Upper lobe of left lung (tissue), 6 donors: ENCODE data around the gene GABRE. TPM values are rescaled to one million over a fixed set of nuclear protein-coding genes. Genes with fewer than 3 reads are reported as not detected.

ENCODE experiments used
- ATAC-seq, 2 donors: fragments of 200-7000 bp; cut with Tn5 transposase; one replicate each; pipeline ENCODE4 v1.9.1; 2022; ENCODE audit warnings: mild to moderate bottlenecking in 2 of 2, moderate library complexity in 2 of 2; ENCODE audit not compliant: low FRiP score in 2 of 2
- DNase-seq, 2 donors: peaks; one replicate each; pipeline ENCODE4 v3.0.0-alpha.2; 2019 to 2020
- H3K27ac ChIP-seq, 4 donors: fragments of 200-600 bp; sonication (generic); one replicate each; pipeline ENCODE4 v1.5.1; 2016 to 2019
- H3K27me3 ChIP-seq, 4 donors: fragments of 200-600 bp; sonication (generic); one replicate each; pipeline ENCODE4 v1.5.1; 2017 to 2019
- H3K36me3 ChIP-seq, 4 donors: fragments of 200-600 bp; sonication (generic); one replicate each; pipeline ENCODE4 v1.5.1; 2016 to 2019
- H3K4me1 ChIP-seq, 4 donors: fragments of 200-600 bp; sonication (generic); one replicate each; pipeline ENCODE4 v1.5.1; 2018 to 2019
- H3K4me3 ChIP-seq, 4 donors: fragments of 200-600 bp; sonication (generic); one replicate each; pipeline ENCODE4 v1.5.1; 2017 to 2019; ENCODE audit warnings: mild to moderate bottlenecking in 2 of 4, moderate library complexity in 1 of 4
- H3K9me3 ChIP-seq, 4 donors: fragments of 200-600 bp; sonication (generic); one replicate each; pipeline ENCODE4 v1.5.1; 2018 to 2019
- EP300 ChIP-seq, 4 donors: sonication (generic); formaldehyde crosslinking; IDR thresholded peaks; one replicate each; pipeline ENCODE4 v1.5.1; 2017; ENCODE audit warnings: antibody characterized with exemption in 4 of 4, control low read depth in 2 of 4
- POLR2A ChIP-seq, 4 donors: fragments of 450-650 bp; IDR thresholded peaks; one replicate each; pipeline ENCODE4 v1.5.1; 2016 to 2017; ENCODE audit warnings: antibody characterized with exemption in 4 of 4, mild to moderate bottlenecking in 2 of 4
- POLR2AphosphoS5 ChIP-seq, 2 donors: sonication (generic); formaldehyde crosslinking; IDR thresholded peaks; one replicate each; pipeline ENCODE4 v1.5.1; 2017; ENCODE audit warnings: antibody characterized with exemption in 2 of 2
- WGBS, 2 donors: methylation state at CpG; one replicate each; pipeline ENCODE4 v1.1.5; 2017 to 2018; 5-methylcytosine and 5-hydroxymethylcytosine counted together
- total RNA-seq, 6 donors: library from RNA; depleted of rRNA in 4 of 6; stranded (reverse); fragments of >200 nt in 4 of 6; gene quantifications; one replicate each; pipeline versions ENCODE4 v1.1.0 to v1.2.1, GENCODE V29; 2016 to 2021
- TF ChIP-seq, protein P1 (sequence below), 6 experiments: fragments of 450-650 bp in 4 of 6; fragments of 200-600 bp in 2 of 6; sonication (generic) in 2 of 6; IDR thresholded peaks; one replicate each; pipeline ENCODE4 v1.5.1; 2016 to 2019; ENCODE audit warnings: antibody characterized with exemption in 6 of 6
- donor health status: DM: no; HTN: no; CAD: no; lungs with moderate emphysema.
- donor health status: DM: no; HTN: yes; CAD: no; lungs with severe emphysema.

Gene GABRE
- total RNA-seq, 6 donors from 2014 or later = 21.7 to 139 (median 41.8) TPM

DNA sequence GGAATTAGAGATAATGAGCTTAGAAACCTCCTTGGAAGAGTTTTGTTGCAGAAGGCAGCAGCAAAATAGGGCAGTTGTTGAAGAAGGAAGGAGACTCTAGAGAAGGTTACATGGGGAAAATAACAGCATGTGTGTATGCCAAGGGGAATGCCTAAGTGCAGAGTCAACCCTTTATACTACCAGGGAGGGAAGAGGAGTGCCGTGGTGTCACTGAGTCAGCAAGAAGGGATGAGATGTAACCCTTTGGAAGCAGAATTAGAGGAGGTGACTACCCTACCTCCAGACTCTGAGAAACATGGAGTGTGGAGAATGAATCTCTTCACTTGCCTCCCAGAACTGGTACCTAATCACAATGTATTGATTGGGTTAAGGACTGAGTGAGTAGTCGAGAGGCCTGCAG lies 6.7 kb upstream of the GABRE start:
- TF ChIP-seq EP300 (IDR thresholded peaks at IDR 0.05) (no peak), POLR2A (IDR thresholded peaks at IDR 0.05) (no peak)
- TF ChIP-seq, protein P1, sequence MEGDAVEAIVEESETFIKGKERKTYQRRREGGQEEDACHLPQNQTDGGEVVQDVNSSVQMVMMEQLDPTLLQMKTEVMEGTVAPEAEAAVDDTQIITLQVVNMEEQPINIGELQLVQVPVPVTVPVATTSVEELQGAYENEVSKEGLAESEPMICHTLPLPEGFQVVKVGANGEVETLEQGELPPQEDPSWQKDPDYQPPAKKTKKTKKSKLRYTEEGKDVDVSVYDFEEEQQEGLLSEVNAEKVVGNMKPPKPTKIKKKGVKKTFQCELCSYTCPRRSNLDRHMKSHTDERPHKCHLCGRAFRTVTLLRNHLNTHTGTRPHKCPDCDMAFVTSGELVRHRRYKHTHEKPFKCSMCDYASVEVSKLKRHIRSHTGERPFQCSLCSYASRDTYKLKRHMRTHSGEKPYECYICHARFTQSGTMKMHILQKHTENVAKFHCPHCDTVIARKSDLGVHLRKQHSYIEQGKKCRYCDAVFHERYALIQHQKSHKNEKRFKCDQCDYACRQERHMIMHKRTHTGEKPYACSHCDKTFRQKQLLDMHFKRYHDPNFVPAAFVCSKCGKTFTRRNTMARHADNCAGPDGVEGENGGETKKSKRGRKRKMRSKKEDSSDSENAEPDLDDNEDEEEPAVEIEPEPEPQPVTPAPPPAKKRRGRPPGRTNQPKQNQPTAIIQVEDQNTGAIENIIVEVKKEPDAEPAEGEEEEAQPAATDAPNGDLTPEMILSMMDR (IDR thresholded peaks at IDR 0.05) = no peak
- no peaks in the 10 kb centered on the region for H3K36me3 ChIP-seq
- H3K4me1 ChIP-seq = no peaks in the 10 kb centered on the region
- H3K27ac ChIP-seq = no peak overlapping the region
- ATAC-seq = peak in 1 of 2 donors; percentile 44
- WGBS, 2 donors = 56 to 67% methylated on average over 2 of the region's 2 CpGs
- DNase-seq = no peak
- H3K9me3 ChIP-seq = no peaks in the 10 kb centered on the region
- H3K4me3 ChIP-seq = no peak overlapping the region
- H3K27me3 ChIP-seq = no peaks in the 10 kb centered on the region

DNA sequence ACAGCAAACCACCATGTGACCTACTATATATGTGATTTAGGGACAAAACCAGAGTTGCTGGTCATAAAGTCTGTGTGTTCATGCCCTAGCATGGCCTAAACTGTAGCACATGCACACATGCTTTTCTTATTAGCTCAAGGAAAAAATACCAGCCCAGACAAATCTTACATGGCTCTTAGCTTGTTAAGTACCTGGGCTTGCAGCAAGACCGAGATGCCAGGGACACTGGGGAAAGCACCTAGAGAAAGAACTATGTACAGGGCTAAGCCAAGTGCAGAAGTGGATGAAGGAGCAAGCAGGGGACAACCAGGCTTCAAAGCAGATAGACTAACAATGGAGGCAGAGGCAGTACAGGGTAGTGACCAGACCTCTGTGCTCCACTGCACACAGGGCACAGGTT lies 3.4 kb upstream of the GABRE start:
- no peaks in the 10 kb centered on the region for H3K9me3 ChIP-seq
- H3K4me3 ChIP-seq = no peak overlapping the region
- no peaks in the 10 kb centered on the region for H3K4me1 ChIP-seq
- WGBS, 2 donors = 54 to 71% methylated on average over 1 of the region's 1 CpG
- peak in 1 of 2 donors; percentile 64 for DNase-seq
- H3K27me3 ChIP-seq = peaks cover 0 to 6% (median 0%) of the 10 kb centered on the region in 4 donors
- peak in 1 of 2 donors; percentile 9 for ATAC-seq
- TF ChIP-seq, protein P1 (IDR thresholded peaks at IDR 0.05) = no peak
- no peaks in the 10 kb centered on the region for H3K36me3 ChIP-seq
- H3K27ac ChIP-seq = no peak overlapping the region

DNA sequence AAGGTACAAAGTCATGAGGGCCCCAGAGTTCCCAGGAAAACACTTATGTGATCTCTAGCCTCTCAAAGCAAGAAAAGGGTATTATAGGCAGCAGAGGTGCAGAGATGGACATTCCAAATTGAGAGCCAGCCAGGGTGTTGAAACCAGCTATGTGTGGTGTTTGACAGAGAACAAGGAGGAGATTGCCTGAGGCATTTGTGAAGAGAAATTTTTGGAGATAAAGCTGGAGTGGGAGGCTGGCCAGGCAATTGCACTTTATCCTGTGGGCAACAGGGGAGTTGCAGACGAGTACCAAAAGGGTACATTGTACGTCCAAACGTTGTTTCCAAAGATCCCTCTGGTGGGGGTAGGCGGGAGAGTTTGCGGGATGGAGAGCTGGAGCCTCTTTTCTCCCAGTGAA lies 2.5 kb upstream of the GABRE start:
- Histone ChIP-seq H3K4me3 (no peak overlapping the region), H3K36me3 (no peaks in the 10 kb centered on the region), H3K27ac (no peak overlapping the region), H3K27me3 (peaks cover 0 to 6% (median 0%) of the 10 kb centered on the region in 4 donors), H3K4me1 (no peaks in the 10 kb centered on the region), H3K9me3 (no peaks in the 10 kb centered on the region)
- no peak for ATAC-seq
- 65 to 70% methylated on average over 4 to 5 of the region's 5 CpGs for WGBS, 2 donors
- TF ChIP-seq POLR2A (IDR thresholded peaks at IDR 0.05) (no peak), EP300 (IDR thresholded peaks at IDR 0.05) (no peak), POLR2AphosphoS5 (IDR thresholded peaks at IDR 0.05) (no peak)
- TF ChIP-seq, protein P1 (IDR thresholded peaks at IDR 0.05) = no peak
- no peak for DNase-seq

DNA sequence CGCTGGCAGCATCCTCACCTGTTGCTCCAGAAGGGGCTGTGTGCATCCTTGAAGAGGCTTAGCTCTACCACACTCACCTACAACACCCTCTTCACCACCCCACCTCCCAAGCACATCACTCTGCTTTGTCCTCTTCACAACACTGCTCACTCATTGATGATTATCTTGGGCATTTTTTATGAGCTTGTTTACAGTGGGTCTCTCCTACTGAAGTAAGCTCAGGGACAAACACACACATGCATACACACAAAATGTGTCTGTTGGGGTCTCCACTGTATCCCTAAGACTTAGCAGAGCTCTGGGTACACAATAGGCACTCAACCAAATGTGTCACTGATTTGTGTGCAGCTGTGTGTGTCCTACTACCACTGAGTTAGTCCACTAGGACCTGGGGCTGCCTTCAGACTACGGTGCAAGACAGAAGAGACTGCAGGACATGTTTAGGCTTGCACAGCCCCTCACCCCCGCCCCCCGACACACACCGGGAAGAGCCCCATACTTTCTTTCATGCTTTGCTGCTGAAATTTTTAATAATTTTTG lies 1.3 kb upstream of the GABRE start:
- H3K27ac ChIP-seq = no peak overlapping the region
- WGBS, 2 donors = 87 to 93% methylated on average over 3 to 5 of the region's 5 CpGs
- peaks cover 0 to 3% (median 0%) of the 10 kb centered on the region in 4 donors for H3K4me1 ChIP-seq
- no peak overlapping the region for H3K4me3 ChIP-seq
- no peaks in the 10 kb centered on the region for H3K36me3 ChIP-seq
- H3K9me3 ChIP-seq = no peaks in the 10 kb centered on the region
- peaks cover 0 to 6% (median 0%) of the 10 kb centered on the region in 4 donors for H3K27me3 ChIP-seq
- ATAC-seq (no peak), DNase-seq (no peak)
- TF ChIP-seq POLR2A (IDR thresholded peaks at IDR 0.05) (no peak), EP300 (IDR thresholded peaks at IDR 0.05) (no peak), POLR2AphosphoS5 (IDR thresholded peaks at IDR 0.05) (no peak)
- TF ChIP-seq, protein P1 (IDR thresholded peaks at IDR 0.05) = no peak

DNA sequence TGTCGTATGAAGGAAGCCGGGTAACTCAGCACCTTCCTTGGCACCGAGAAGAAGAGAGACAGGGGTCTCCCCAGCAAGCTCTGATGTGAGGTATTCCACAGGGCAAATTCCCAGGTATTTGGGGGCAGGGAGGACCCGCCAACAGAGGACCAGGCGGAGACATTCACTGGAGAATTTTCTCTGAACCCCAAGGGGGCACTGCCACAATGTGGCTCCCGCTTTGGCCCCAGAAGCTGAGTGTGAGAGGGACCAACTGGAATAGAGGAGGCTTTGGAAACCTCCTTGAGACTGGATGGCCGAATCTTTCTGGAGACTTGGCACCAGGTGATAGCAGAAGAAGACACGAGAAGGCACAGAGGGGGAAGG lies 735 bp upstream of the GABRE start:
- Histone ChIP-seq H3K4me3 (no peak overlapping the region), H3K4me1 (peaks cover 0 to 4% (median 0%) of the 10 kb centered on the region in 4 donors), H3K36me3 (no peaks in the 10 kb centered on the region), H3K27me3 (peaks cover 0 to 6% (median 0%) of the 10 kb centered on the region in 4 donors), H3K27ac (no peak overlapping the region), H3K9me3 (no peaks in the 10 kb centered on the region)
- DNase-seq (no peak), ATAC-seq (no peak)
- no peak for TF ChIP-seq POLR2AphosphoS5 (IDR thresholded peaks at IDR 0.05)
- no peak for TF ChIP-seq POLR2A (IDR thresholded peaks at IDR 0.05)
- no peak for TF ChIP-seq EP300 (IDR thresholded peaks at IDR 0.05)
- TF ChIP-seq, protein P1 (IDR thresholded peaks at IDR 0.05) = no peak
- 71 to 84% methylated on average over 3 to 8 of the region's 8 CpGs for WGBS, 2 donors
